AG09309 (cell line): Measurements from ENCODE around the gene PRKG1.
A peak's percentile ranks its signal among the peaks of the same experiment; 100 is the strongest.

Source experiments
- DNase-seq: peaks from one replicate; pipeline ENCODE4 v3.0.0-alpha.2; 2010; ENCODE audit warnings: low read depth
- H3K4me3 ChIP-seq: 2 replicates; pipeline ENCODE4 v1.5.1; 2011; ENCODE audit warnings: mild to moderate bottlenecking, low read depth, low read length, moderate library complexity; ENCODE audit not compliant: control insufficient read depth
- CTCF ChIP-seq: IDR thresholded peaks from 2 replicates; pipeline ENCODE4 v1.5.1; 2011; ENCODE audit warnings: mild to moderate bottlenecking, low read depth, low read length, inconsistent platforms; ENCODE audit not compliant: insufficient read depth, control insufficient read depth; ENCODE audit errors: missing control alignments

The PRKG1 gene

GRCh38 chr10:51508156-51508555 is 433.9 kb downstream of the PRKG1 start:
- no peak for TF ChIP-seq CTCF
- H3K4me3 ChIP-seq, result no peak overlapping the region
- DNase-seq, result no peak

- no peak for TF ChIP-seq CTCF
- no peak overlapping the region for H3K4me3 ChIP-seq
- no peak for DNase-seq
Observed at GRCh38 chr10:51510231-51510630, 435.9 kb downstream of the PRKG1 start.

GRCh38 chr10:51521605-51522004 is 447.3 kb downstream of the PRKG1 start:
- no peak for DNase-seq
- no peak overlapping the region for H3K4me3 ChIP-seq
- no peak for TF ChIP-seq CTCF

GRCh38 chr10:51522858-51523257 is 448.6 kb downstream of the PRKG1 start:
- no peak overlapping the region for H3K4me3 ChIP-seq
- no peak for TF ChIP-seq CTCF
- no peak for DNase-seq

- DNase-seq, result no peak
- H3K4me3 ChIP-seq, result no peak overlapping the region
- TF ChIP-seq CTCF, result no peak
Observed at GRCh38 chr10:51523440-51523839, 449.2 kb downstream of the PRKG1 start.

GRCh38 chr10:51524041-51524440 is 449.8 kb downstream of the PRKG1 start:
- H3K4me3 ChIP-seq, result no peak overlapping the region
- peak; percentile 20 for DNase-seq
- no peak for TF ChIP-seq CTCF
